ENCODE results near the gene FAF2.

- TF ChIP-seq, protein P1, sequence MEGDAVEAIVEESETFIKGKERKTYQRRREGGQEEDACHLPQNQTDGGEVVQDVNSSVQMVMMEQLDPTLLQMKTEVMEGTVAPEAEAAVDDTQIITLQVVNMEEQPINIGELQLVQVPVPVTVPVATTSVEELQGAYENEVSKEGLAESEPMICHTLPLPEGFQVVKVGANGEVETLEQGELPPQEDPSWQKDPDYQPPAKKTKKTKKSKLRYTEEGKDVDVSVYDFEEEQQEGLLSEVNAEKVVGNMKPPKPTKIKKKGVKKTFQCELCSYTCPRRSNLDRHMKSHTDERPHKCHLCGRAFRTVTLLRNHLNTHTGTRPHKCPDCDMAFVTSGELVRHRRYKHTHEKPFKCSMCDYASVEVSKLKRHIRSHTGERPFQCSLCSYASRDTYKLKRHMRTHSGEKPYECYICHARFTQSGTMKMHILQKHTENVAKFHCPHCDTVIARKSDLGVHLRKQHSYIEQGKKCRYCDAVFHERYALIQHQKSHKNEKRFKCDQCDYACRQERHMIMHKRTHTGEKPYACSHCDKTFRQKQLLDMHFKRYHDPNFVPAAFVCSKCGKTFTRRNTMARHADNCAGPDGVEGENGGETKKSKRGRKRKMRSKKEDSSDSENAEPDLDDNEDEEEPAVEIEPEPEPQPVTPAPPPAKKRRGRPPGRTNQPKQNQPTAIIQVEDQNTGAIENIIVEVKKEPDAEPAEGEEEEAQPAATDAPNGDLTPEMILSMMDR (IDR thresholded peaks at IDR 0.05; ENCODE audit: insufficient read depth, low read length): no peak
- no peak for TF ChIP-seq GABPA (IDR thresholded peaks at IDR 0.05; ENCODE audit: low read depth)
Measured at GRCh38 chr5:176438959-176439757, 9.0 kb upstream of the FAF2 start.

Measured in HL-60 (cell line).